ENCODE measurements around the gene FAM149A.

The FAM149A gene

DNA sequence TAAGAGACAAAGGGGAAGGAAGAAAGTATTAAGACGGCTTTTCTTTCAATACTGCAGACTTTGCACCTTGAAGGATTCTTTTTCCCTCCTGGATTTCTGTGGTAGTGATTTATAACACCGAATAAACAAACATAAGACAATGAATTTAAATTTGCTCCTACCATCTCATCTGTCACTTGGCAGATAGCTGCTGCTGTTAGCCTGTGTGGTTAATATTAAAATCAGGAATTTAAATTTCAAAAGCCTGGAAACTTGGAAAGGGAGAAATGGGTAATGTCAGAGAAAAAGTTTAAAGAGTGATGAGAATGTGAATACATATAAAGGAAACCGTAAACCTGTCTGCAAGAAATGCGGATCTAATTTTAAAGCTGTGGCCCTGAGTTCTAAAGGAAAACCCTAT lies 3.4 kb downstream of the FAM149A start:
- no peak for DNase-seq

DNA sequence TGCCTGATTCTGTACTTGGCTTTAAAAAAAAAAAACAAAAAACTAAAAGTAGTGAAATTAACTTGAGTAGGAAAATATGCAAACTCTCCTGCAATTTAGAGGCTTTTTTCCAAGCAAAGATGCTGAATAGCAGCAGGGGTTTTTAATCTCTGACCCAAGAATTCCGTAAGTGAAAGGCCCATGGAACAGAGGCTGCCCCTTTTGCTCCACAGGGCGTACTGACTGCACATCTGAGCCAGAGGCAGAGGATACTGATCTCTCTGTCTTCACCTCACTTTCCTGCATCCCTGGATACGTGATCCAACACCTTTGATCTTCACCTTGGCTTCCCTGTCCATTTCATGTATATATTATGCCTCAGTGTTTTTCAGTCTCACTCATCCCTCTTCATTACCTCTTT lies 3.9 kb downstream of the FAM149A start:
- no peak for DNase-seq

DNA sequence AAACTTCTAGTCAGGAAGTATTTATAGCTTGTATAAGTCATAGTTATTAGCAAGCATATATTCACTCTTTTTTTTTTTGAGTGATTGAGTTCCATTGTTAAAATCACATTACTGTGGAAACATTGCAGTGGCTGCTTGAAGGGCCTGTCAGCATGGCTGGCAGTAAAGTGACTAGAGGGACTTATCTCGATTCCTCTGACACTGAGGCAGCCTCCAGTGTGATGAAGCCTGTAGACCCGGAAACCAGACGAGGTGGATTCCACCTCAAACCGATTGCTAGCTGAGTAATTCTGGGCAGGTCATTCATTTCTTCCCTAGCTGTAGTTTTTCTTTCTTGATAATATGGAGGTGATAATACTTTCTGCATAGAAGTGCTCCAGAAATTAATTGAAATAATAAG lies 4.7 kb downstream of the FAM149A start:
- no peak for DNase-seq

DNA sequence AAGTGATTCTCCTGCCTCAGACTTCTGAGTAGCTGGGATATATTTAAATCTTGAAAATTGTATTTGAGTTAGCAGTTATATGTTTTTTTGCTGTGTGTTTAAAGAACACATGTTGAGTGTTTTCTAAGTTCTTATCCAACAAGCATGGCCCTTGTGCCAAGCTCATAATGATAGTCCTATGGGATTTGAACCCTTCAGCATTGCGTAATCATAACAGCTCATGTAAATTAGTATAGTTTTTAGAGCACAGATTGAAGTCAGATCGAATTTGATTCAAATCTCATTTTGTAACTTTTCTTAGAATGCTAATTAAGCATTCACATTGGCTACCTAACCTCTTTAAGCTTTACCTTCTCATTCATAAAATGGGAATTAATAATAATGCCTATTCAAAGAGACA lies 12.2 kb downstream of the FAM149A start:
- no peak for DNase-seq

DNA sequence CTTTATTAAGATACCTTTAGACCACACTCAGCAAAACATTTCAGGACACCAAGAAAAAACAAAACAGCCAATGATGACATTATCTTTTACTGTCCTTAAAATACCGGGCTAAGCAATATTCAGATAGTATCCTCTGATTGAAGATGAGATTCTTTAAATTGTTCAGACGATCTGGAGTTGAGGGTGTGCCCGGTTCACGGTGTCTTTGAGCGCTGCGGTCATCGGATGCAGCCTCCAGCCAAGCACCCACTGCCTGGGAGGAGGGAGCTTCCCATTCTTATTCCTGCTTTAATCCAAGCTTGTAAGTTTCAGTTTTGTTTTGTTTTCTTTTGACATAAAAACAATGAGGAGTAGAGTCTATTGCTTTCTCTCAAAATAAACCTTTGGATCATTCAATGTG lies 14.1 kb downstream of the FAM149A start:
- no peak for DNase-seq

DNA sequence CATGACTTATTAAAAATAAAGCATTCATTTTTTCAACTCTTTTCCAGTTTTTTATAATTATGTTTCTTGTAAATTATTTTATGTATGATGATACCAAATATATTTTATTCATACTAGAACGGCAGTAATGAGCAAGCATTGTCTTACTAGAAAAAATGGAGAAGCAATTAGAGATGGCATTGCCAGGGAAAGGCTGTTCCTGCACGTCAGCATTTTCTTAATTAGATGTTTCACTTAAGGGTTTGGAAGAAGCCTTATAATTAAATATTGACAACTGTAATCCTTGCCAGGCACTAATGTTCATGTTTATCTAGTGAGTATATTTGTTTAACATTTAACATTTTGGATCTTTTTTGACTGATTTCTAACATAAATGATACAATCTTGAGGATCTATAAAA lies 16.6 kb downstream of the FAM149A start:
- no peak for DNase-seq

DNA sequence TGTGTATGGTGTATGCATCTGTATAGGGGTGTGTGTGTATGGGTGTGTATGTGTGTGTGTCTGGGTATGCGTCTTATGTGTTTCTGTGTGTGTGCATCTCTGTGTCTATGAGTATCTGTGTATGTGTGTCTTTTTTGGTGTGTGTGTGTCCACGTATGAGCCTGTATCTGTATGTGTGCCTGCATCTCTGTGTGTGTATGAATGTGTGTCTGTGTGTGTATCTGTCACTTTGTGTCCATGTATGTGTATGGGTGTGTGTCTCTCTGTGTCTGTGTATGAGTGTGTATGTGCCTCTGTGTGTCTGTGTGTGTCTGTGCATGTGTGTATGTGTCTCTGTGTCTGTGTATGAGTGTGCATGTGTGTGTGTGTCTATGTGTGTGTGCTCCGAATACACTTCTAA lies 24.3 kb downstream of the FAM149A start:
- no peak for DNase-seq

DNA sequence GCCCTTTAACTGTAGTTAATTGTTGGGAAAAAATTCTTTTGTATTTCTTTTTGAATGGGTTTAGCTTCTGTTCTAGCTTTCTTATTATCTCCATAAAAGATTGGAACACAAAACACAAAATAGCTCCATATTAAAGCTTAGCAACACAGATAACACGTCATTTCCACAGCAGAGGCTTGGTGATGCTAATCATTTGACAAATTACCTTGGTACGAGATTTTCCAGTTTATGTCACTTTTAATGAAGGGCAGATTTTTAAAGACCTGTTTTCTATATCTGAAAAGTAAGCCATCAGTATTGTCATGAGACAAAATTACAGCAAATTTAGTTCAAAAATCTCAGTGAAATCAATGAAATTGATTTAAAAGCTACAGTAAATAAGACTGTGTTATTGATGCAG lies 27.4 kb downstream of the FAM149A start:
- no peak for DNase-seq

DNA sequence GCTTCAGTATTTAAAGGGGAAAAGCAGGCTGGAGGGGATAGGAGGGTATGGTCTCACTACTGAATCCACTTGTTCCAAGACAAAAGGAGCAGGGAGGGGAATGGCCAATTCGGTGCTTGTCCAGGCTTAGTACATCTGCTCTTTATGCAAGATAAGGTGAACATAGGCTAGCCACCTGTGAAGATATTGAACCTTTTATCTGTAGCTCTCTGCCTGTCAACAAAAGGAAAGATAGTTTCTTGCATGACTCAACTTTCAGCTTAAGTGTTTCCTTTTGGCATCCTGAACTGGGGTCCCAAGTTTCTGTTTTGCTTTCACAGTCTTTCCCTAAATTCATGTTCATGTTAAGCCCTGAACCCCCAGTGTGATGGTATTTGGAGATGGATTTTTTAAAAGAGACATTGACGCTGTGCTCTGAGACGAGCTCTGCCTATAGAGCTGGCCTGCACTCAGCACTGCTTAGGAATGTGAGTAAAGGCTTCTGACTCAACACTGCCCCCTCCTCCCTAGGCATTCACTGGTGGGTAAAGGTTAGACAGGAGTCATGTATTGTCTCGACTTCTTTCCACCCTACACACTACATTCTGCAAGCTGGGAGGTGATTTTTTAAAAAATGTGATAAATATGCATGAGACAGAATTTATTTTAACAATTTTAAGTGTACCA lies 28.2 kb downstream of the FAM149A start:
- DNase-seq = no peak

DNA sequence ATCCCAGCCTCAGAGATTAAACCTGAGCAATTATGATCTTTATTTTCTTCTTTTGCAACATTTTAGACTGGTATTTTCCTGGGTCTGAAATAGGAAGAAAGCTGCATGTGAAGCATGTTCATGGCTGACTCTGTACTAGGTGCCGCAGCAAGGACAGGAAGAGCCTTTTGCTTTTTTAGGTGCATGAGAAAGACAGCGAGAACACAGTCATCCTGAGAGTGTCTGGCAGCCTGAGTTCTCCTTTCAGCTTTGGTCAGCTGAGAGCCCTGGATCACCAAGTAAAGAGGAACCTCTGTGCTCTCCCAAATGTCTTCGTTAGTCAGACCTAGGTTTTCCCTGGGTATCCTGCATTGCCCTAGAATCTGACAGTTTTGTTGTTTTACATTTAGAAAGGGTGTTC lies 29.8 kb downstream of the FAM149A start:
- no peak for DNase-seq

DNA sequence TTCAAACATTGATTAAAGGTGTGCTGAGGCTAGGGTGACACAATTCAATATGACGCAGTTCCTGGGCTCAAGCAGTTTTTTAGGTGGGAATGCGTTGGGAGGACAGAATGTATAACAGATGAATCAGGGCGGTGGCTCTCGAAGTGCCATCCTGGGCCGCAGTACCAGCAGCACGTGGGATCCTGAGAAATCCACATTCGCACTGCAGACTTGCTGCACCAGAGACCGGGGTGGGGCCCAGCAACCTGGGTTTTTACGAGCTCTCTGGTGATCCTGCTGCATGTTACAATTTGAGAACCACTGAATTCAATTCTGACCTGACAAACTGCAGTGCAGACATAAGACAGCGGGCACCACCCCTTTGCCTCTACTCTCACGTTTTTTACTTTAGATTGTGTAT lies 30.4 kb downstream of the FAM149A start:
- no peak for DNase-seq

DNA sequence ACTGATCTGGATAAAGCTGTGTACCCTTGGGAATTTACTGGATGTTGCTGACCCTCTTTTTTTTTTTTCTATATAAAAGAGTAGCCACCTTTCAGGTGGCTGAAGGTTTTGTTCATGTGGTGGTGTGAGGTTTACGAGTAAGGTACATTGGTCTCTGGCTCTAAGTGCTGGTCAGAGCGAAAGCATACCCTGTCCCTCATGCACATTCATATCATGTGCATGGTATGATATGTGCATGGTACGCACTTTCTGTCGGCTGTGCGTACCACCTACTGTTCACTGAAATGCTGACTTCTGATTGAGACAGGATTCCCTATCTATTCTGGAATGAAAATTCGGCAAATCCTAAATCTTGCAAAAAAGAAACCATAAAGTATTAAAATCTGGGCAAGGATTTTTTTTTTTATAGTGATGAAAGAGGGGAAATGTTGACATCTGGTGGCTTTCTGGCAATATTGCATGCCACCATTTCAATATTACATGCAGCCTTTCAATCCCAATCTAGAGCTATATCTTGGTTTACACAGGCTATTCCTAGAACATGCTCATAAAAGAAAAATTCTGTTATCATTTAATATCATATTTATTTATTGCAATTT lies 32.8 kb downstream of the FAM149A start:
- no peak for DNase-seq

DNA sequence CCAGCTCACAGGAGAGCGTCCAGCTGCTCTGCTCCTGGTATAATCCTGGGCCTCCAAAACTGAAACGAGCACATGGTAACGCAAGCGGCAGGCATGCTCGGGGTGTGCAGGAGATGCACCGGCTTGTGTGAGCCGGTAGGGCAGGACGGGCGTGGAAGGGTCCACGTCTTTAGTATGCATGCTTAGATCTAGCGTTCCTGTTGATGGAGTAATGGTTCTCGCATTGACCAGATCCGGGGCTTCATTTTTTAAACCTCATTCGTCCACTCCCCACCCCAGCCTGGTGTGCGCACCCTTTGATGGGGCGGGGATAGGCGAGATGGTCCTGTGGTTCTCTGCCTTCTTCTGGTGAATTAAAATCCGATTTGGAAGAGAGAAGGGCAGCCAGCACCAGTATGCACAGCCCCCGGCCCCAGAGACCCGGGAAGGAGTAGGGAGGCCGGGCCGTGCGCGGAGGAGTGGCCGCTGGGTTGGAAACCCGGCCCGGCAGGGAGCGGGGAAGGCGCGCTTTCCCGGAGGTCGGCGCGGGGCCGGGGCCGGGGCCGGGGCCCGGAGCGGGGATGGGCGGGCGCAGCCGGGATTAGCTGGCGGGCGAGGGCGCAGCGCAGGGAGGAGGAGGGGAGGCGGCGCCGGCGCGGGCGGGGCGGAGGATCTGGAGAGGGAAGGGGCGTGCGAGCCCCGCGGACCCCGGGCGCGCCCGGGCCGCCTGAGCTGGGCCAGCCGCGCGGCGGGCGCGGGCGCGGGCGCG lies 39.9 kb downstream of the FAM149A start:
- DNase-seq = no peak

DNA sequence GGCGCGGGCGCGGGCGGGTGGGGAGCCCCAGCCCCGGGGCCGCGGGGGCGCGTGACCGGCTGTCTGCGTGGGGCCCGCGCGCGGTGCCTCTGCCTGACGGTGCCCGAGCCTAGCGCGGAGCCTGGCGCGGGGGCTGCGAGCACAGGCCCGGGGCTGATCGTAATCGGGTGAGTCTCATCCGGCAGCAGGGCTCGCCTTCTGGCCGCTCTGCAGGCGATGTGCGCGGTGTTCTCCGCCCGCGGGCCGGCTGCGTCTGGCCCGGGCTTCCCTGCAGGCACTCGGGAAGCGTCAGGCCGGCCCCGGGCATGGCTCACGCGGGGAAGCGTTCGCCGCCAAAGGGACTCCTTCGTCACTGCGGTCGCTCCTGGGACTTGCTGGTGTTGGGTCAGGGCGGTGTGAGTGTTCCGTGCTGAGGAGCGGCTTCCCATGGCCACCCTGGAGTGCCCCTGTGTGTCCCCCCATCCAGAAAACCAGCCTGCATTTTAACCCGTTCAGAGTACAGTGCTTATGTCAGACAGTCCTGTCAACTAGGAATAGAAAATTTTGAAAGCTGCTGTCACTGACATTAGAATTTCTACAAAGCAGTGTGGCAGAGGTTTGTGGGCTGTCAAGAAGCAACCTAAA lies 40.6 kb downstream of the FAM149A start:
- no peak for DNase-seq

DNA sequence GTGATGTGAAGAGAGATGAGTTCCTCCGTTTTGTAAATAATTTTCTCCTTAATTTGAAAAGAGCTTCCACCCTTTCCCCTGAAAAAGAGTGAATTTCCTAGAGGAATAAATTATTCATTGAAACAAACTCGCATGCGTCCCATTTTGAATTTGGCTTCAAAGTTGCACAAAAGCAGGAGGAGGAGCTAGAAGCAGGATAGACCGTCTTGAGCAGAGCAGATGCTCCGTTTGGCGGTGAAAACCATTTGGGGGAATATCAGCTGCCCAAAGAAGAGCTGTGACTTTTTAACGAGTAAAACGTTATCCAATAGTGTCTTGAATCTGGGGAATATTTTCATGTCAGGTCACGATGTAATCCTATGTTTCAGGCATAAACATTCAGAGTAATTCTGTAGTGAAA lies 42.0 kb downstream of the FAM149A start:
- no peak for DNase-seq

DNA sequence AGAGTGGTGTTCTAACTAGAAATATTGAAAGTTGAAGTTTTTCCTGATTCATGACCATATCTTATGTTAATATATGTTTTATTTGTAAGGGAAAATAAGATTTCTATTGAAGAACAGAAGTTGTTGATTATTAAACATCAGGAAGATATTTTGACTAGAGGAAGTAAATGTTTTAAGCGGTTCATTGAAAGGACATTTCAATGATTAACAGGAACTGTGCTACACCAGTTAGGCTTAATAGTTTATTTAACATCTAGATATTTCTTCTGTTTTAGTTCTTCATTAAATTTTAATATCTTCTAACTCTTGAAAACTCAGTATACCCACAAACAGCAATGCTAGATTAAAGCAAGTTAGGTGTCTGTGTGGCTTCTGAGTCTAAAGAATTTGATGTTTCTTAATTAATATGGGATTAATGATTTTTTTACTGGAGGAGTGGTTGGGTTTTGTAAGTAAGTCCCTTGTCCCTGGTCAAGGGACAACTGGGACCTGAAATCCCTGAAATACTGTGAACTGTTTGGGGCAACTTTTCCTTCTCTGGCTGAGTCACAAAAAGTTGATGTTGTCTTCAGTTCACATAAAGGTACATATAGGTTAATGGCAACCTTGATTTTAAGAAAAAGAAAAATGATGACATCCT lies 44.0 kb downstream of the FAM149A start:
- DNase-seq = no peak

DNA sequence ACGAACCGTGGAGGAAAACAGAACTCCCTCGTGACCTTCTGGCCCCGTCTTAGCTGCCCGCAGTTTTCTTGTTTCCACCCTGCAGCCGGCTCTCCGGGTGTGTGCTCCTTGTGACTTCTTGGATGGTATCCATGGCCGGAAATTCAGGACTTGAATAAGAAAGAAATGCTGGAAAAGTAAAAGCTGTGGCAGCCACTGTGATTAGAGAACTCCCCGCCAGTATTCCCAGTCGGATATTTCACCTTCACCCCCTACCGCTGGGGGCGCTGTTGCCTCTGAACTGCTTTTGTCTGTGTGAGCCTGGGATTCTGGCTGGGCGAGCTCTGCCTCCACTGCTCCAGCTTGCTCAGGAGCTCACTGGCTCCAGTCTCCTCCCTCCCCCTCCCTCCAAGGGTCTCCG lies 45.4 kb downstream of the FAM149A start:
- DNase-seq = no peak

DNA sequence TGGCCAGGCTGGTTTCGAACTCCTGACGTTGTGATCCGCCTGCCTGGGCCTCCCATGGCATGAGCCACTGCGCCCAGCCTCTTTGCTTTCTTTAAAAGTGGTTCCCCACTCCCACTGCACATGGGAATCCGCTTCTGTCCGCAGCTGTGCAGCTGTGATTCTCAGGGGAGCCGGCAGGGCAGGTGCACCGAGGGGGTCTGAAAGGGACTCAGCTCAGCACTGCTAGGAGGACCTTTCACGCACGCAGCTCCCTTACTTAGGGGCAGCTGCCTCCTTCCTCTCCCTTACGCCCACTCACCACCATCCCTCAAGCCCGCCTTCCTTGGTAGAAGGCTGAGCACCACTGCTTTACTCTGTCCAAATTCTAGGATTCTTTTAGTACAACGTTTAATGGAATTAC lies 46.4 kb downstream of the FAM149A start:
- no peak for DNase-seq

DNA sequence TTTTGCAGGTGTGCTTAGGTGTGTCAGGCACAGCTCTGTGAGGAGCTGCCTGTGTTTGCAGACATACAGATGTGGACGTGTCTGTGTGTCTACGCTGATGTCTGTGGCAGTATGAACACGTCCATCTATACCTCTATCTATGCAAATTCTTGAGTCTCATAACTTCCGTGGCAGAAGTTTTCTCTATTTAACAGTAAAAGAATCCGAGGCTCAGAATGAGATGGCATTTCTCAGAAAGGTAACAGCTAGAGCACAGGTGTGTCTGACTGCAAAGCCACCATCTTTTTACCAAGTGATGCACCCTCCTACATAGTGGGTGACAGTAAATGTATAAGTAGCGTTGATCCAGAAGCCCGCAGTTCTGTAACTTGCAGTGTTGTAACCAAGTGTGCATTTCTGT lies 47.0 kb downstream of the FAM149A start:
- DNase-seq = no peak

DNA sequence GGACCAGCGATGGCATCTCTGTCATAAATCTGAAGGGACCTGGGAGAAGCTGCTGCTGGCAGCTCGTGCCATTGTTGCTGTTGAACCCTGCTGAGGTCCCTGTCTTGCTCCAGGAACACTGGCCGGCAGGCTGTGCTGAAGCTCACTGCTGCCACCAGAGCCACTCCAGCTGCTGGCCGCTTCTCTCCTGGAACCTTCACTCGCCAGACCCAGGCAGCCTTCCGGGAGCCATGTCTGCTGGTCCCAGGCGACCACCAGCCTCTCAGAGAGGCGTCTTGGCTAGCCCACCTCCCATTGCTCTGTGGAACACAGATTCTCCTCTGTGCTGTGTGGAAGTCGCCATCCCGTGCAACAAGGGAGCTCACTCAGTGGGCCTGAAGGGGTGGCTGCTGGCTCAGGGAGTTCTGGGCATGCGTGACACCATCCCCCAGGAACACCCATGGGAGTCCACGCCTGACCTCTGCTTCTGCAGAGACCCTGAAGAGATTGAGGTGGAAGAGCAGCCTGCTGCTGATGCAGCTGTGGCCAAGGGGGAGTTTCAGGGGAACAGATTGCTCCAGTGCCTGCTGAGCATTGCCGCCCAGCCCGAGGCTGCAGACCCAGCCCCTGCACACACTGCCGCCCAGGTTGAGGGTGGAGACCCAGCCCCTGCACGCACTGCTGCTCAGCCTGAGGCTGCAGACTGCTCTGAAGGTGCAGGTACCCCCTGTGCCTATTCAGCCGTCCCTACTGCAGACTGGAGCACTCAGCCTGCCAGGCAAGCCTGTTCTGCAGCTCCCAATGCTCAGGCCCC lies 53.7 kb downstream of the FAM149A start:
- DNase-seq = no peak

DNA sequence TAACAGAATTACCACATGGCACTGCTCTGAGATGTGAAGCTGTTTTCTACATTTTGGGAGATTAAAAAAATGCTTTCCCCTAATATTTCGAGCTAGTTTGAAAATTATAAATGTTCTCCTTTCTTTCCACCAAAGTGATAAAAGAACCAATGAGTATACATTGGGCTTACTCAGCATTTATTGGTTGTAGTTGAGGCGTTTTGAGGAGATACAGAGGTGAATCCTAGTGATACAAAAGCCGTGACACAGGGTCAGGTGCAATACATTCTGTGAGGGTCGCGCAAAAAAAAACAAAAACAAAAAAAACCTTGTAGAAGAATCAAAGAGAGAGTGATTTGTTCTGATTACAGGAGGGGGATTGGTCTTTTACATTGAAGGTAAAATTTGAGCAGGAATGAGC lies 54.5 kb downstream of the FAM149A start:
- no peak for DNase-seq

DNA sequence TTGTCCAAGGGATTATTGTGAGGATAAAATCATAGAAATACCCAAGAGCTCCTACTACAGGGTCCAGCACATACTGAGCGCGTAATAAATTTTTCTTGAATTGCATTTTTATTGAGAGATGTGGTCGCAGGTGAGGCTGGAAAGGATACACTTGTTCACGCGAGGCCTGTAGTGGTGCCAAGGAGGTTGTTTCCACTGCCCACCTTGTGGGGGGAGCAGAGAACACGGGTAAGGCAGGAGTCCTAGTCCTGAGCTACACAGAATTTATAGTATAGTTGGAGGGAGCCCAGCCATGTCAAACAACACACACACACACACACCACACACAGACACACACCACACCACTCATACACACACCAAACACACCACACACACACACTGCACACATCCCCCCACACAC lies 55.1 kb downstream of the FAM149A start:
- no peak for DNase-seq

DNA sequence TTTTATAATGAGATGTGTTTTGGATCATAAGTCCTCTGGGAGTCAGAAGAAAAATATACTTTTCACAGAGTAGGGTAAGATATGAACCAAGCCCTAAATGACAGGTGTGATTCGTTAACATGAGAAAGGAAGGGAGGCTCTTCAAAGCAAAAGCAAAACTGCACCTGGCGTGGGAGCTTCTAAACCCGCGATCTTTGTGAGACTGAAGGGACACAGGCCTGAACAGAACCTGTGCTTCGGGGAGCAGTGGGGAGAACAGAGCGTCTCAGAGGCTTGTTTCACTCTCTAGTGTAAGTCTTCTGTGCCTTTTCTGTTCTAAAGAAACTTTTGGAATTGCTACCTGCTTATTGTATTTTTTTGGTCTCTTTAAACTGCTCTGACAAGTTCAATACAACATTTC lies 56.6 kb downstream of the FAM149A start:
- no peak for DNase-seq

All from activated CD4-positive, alpha-beta T cell treated with anti-CD3 and anti-CD28 coated beads for 1 hour (primary cell).